Keratinocyte (primary cell): ENCODE measurements around the gene GLI3.

Experiments
- CTCF ChIP-seq, 3 experiments: IDR thresholded peaks in 1 of 3; conservative IDR thresholded peaks in 1 of 3; optimal IDR thresholded peaks in 1 of 3; 2 replicates in 2 of 3; 3 replicates in 1 of 3; pipeline versions ENCODE3 to v1.5.1; 2011; ENCODE audit warnings: low read length in 3 of 3, mild to moderate bottlenecking in 3 of 3, moderate library complexity in 2 of 3, control low read depth in 1 of 3, inconsistent platforms in 1 of 3; ENCODE audit not compliant: insufficient read depth in 2 of 3; ENCODE audit errors: extremely low read depth in 1 of 3
- EZH2 ChIP-seq: IDR thresholded peaks from one replicate; pipeline ENCODE4 v1.6.1; 2012; ENCODE audit warnings: inconsistent platforms, mild to moderate bottlenecking, low read length, moderate library complexity

DNA sequence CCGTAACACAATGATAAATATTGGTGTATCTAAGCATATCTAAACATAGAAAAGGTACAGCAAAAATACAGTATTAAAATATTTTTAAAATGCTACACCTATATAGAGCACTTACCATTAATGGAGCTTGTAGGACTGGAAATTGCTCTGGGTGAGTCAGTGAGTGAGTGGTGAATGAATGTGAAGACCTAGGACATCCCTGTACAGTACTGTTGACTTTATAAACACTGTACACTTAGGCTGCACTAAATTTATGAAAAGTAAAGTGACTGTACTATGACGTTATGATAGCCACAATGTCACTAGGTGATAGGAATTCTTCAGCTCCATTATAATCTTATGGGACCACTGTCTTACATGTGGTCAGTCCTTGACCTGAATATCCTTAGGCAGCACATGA lies 147.0 kb downstream of the GLI3 start:
- TF ChIP-seq CTCF (optimal IDR thresholded peaks at IDR 0.05 in 1 of 3, IDR thresholded peaks at IDR 0.05 in 1 of 3, conservative IDR thresholded peaks at IDR 0.05 in 1 of 3; ENCODE audit: extremely low read depth in 1 of 3, insufficient read depth in 2 of 3, low read length in 3 of 3) (no peak), EZH2 (no peak)
